Mononuclear cell (primary cell): ENCODE results near the gene DNAJC28. TPM values are rescaled to one million over a fixed set of nuclear protein-coding genes. Genes with fewer than 3 reads are reported as not detected.

Experiments used
- H3K27me3 ChIP-seq: 2 replicates; pipeline ENCODE4 v1.6.0; 2011; ENCODE audit warnings: low read length, control low read depth; ENCODE audit not compliant: insufficient read depth
- H3K4me1 ChIP-seq: 2 replicates; pipeline ENCODE4 v1.5.1; 2011; ENCODE audit warnings: mild to moderate bottlenecking, low read length, control low read depth; ENCODE audit not compliant: insufficient read depth
- H3K4me3 ChIP-seq: 2 replicates; pipeline ENCODE4 v1.5.1; 2011; ENCODE audit warnings: mild to moderate bottlenecking, low read length, moderate library complexity
- H3K9me3 ChIP-seq: 2 replicates; pipeline ENCODE4 v1.5.1; 2011; ENCODE audit warnings: low read depth, mild to moderate bottlenecking, control low read depth, low read length
- total RNA-seq: library from RNA; depleted of rRNA; stranded (reverse); fragments of >200 nt; gene quantifications from one replicate; pipeline ENCODE4 v1.2.3, GENCODE V29; 2012

DNAJC28 gene
- total RNA-seq, 1 donor, result not detected

DNA sequence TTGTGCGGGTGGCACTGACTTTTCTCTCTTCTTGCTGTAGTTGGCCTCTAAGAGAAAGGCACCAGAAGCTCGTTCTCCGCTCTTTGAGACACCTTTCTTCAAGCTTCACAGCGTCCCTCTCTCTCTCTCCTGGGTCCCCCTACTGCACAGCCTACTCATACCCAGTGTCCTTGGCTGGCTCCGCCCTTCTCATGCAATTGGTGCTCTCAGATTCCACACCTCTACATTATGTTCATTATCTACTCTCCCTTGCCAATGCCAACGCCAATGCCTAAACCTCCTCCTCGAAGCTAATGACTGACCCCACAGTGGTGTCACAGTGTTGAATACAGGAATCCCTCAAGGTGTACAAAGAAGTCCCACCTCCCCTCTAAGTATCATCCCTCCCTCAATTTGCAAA is 4.8 kb upstream of the DNAJC28 start:
- Histone ChIP-seq H3K27me3 (no peaks in the 10 kb centered on the region), H3K9me3 (no peaks in the 10 kb centered on the region), H3K4me1 (peaks cover 10% of the 10 kb centered on the region), H3K4me3 (no peak overlapping the region)

DNA sequence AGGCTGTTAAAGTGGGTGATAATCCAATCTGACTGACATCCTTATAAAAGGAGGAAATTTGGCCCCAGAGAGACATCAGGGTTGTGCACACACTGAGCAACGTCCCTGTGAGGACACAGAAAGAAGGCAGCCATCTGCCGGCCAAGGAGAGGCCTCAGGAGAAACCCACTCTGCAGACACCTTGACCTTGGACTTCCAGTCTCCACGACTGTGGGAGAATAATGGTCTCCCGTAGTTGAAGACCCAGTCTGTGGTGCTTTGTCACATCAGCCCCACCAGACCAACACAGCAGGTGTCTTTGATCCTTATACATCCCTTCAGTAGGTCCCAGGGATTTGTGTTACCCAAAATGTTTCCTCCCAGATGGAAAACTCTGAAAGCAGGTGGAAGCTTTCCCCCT is 4.2 kb upstream of the DNAJC28 start:
- Histone ChIP-seq H3K9me3 (no peaks in the 10 kb centered on the region), H3K4me3 (no peak overlapping the region), H3K4me1 (peaks cover 16% of the 10 kb centered on the region), H3K27me3 (no peaks in the 10 kb centered on the region)

DNA sequence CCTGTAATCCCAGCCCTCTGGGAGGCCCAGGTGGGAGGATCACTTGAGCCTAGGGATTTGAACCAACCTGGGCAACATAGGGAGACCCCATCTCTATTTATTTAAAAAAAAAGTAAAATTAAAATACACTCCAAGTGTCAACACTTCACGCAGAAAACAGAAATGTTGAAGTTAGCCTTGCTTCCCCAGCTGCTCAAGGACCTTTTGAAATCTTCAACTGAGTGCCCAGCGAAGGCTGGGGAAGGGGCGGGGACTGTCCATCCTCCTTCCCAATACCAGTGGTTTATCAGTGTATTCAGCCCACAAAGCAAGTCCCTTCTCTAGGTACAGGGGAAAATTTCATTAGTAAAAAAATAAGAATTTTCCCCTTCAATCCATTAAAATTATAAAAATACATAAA is 2.2 kb upstream of the DNAJC28 start:
- peaks cover 17% of the 10 kb centered on the region for H3K4me1 ChIP-seq
- H3K9me3 ChIP-seq, result no peaks in the 10 kb centered on the region
- no peaks in the 10 kb centered on the region for H3K27me3 ChIP-seq
- no peak overlapping the region for H3K4me3 ChIP-seq

DNA sequence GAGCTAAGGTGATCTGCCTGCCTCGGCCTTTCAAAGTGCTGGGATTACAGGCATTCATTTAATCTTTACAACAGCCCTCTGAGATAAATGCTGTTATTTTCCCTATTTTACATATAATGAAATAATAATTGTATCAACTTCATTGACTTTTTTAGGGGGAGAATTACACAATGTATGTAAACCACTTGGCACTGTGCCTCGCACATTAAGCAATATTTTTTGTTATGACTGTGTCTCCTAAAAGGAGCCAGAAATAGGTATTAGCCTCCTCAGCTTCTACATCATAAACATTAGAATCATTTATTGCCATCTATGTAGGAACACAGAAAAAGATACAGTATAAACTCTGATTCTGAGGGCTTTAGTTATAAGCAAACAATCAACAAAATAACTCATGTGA is 1.1 kb upstream of the DNAJC28 start:
- no peaks in the 10 kb centered on the region for H3K27me3 ChIP-seq
- peaks cover 17% of the 10 kb centered on the region for H3K4me1 ChIP-seq
- no peaks in the 10 kb centered on the region for H3K9me3 ChIP-seq
- no peak overlapping the region for H3K4me3 ChIP-seq

DNA sequence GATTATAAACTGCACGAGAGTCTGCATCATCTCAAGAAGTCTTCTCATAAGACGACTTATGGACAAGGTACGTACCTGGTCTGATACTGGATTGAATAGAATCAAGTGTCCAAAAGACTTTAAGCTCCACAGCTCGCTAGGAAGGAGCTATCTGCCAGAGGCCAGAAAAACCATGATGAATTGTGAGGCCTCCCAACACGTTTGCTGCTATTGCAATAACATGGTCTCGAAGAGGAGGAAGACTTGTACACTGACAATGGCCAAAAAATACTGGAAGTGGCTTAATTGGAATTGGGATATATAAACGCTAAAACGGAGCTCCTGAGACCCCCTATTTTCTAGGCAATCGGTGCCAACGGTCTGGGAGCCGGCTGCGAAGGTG is 534 bp downstream of the DNAJC28 start:
- Histone ChIP-seq H3K4me1 (peaks cover 17% of the 10 kb centered on the region), H3K9me3 (no peaks in the 10 kb centered on the region), H3K4me3 (peak overlapping the region; percentile 87), H3K27me3 (no peaks in the 10 kb centered on the region)

DNA sequence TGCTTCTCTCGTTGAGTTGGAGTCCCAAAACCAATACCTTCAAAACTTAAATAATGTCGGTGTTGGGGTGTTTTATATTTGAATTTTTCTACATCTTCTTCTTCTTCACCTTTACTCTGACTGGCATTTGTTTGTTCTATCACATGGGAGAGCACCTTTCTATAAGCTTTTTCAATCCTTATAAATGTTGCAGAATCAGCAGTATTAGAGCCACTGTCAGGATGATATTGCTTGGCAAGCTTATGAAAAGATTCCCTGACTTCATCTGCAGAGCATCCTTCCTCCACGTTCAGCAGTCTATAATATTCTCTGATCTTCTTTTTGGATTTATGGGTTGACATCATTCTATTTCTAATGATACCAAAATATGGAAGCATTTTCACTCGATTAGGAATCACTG is 2.6 kb downstream of the DNAJC28 start:
- H3K4me1 ChIP-seq, result peaks cover 17% of the 10 kb centered on the region
- no peaks in the 10 kb centered on the region for H3K9me3 ChIP-seq
- H3K27me3 ChIP-seq, result no peaks in the 10 kb centered on the region
- H3K4me3 ChIP-seq, result no peak overlapping the region

DNA sequence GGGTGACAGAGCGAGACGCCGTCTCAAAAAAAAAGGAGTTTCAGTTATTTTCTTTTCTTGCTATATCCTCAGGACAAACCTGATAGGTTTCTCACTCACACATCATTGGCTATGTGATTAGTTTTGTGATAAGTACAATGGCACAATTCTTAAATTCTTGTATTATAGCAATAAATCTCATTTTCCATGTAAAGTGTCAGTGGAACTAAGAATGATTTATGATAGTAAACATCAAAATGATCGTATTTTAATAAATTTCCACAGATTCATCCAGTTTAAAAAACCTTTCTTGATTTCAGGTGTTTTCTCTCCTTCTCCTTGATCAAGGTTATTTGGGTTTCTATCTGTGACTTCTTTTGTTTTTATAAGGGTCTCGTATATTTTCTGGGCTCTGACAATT is 3.5 kb downstream of the DNAJC28 start:
- no peaks in the 10 kb centered on the region for H3K9me3 ChIP-seq
- peaks cover 17% of the 10 kb centered on the region for H3K4me1 ChIP-seq
- H3K4me3 ChIP-seq, result no peak overlapping the region
- no peaks in the 10 kb centered on the region for H3K27me3 ChIP-seq

DNA sequence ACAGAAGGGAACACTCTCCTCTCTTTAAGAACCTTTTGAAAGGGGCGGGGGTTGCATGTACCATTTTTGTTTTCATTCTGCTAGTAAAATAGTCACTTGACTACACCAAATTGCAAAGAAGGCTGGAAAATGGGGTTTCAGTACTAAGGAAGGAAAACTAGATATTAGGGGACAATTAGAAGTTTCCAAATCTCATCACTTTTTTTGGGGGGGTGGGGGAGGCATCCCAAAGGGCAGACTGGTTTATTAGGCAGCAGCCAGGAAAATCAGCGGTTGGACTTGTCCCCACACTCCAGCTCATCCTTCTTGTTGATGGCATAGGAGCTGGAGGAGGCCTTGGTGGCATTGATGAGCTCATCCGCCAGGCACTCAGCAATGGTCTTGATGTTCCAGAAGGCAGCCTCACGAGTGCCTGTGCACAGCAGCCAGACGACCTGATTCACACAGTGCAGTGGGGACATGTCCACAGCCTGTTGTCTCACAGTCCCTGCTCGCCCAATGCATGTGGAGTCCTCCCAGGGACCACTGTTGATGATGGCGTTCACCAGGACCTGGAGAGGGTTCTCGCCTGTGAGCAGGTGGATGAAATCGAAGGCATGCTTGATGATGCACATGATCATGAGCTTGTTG is 10.1 kb downstream of the DNAJC28 start:
- Histone ChIP-seq H3K9me3 (no peaks in the 10 kb centered on the region), H3K27me3 (no peaks in the 10 kb centered on the region), H3K4me3 (no peak overlapping the region), H3K4me1 (peaks cover 17% of the 10 kb centered on the region)

DNA sequence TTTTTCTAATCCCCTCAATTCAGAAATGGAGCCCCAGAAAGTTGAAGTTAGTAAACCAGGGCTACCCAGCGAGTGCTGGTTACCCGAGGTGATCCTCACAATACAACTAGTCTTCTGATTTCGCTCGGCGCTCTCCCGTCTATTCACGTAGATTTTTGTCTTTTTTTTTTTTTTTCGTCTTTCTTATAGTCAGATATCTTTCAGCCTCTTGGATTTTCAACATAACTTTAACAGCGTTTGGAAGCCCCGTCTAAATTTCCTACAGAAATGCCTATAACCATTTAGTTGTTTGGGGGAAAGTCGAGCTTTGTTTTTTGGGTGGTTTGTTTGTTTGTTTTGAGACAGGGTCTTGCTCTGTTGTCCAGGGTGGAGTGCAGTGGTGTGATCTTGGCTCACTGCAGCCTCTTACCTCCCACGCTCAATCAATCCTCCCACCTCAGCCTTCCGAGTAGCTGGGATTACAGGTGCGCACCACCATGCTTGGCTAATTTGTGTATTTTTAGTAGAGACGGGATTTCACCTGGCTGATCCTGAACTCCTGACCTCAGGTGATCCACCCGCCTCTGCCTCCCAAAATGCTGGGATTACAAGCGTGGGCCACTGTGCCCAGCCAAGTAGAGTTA is 10.9 kb downstream of the DNAJC28 start:
- Histone ChIP-seq H3K9me3 (no peaks in the 10 kb centered on the region), H3K27me3 (no peaks in the 10 kb centered on the region), H3K4me1 (peaks cover 17% of the 10 kb centered on the region), H3K4me3 (peak overlapping the region; percentile 84)

DNA sequence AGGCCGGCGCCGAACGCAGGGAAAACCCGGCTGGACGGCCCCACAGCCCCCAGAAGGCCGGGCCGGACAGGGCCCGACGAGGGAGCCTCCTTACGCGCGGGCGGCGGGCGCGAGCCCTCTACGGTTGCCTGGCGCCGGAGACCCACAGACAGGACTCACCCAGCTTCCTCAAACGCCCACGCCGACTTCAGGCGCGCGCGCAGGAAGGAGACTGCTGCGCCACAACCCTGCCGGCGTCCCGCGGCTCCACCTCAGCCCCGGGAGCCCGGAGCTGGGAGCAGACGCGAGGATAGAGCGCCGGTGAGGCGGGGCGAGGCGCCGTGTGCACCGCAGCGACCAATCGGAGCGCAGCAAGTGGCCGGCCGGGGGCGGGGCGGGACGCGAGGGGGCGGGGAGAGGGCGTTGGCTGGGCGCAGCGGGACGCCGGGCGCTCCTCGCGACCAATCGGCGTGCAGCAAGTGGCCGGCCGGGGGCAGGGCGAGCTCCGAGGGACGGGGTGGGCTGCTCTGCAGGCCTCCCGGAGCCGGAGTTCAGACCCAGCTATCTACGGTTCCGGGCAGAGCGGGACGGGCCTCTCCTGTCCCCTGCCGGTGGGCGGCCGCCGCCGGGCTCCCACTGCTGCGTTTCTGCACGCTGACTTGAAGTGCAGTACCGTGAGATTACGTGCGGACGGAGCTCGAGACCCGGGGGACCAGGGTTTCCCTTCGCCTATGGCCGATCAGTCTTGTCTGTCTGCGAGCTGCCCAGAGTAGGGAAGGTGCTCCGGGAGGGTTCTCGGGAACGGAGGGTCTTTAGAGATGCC is 11.6 kb downstream of the DNAJC28 start, which contains the start of gene TMEM50B:
TSS of gene TMEM50B (minus strand) at position 296 of the 802 bp plus-strand sequence. CDS start 11,089 bp downstream, outside the sequence.
- Histone ChIP-seq H3K4me3 (peak within 1 kb of the TSS; percentile 84), H3K4me1 (peaks cover 17% of the 10 kb centered on the region), H3K9me3 (no peaks in the 10 kb centered on the region), H3K27me3 (no peaks in the 10 kb centered on the region)

DNA sequence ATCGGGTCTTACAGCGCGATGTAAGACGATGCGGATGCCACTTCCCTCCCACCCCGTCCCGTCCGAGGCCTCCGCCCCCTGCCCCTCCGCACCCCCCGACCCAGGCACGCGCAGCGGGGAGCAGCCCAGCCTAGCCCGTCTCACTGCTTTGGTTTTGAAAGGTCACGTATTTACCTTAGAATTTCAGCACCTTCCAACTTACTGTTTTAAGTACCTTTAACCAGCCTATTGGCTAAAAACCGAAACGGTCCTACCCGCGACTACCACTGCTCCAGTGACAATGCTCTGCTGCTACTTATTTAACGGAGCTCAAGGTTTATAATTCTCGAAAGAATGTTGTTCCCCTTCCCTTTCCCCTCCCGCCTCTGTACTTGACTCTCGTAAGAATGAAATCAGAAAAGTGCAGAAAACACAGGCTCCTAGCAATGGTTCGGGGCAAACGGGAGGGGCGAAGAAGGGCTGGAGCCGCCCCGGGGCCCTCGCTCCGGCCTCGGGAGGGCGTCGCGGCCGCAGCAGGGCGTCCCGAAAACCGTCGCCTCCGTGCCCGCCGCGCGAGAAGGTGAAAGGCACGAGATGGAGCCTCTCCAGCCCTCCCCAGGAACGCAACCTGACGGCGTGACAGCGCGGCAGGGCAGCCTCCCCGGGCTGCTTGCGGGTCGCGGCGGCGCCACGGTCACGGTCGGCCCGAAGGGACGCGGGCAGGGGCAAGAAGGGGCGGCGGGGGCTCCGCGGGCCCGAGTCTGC is 12.4 kb downstream of the DNAJC28 start:
- Histone ChIP-seq H3K4me3 (peak overlapping the region; percentile 84), H3K27me3 (no peaks in the 10 kb centered on the region), H3K9me3 (no peaks in the 10 kb centered on the region), H3K4me1 (peaks cover 17% of the 10 kb centered on the region)

DNA sequence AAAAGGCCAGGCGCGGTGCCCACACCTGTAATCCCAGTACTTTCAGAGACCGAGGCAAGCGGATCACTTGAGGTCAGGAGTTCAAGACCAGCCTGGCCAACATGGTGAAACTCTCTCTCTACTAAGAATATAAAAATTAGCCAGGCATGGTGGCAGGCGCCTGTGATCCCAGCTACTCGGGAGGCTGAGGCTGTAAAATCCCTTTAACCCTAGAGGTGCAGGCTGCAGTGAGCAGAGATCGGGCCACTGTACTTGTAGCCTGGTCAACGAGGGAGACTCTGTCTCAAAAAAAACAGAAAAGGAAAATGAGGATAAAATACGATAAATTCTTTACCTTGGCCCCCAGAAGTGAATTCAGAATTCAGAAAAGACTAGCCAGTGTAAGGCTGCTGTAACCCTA is 13.3 kb downstream of the DNAJC28 start:
- H3K4me3 ChIP-seq, result peak overlapping the region; percentile 84
- H3K27me3 ChIP-seq, result no peaks in the 10 kb centered on the region
- peaks cover 17% of the 10 kb centered on the region for H3K4me1 ChIP-seq

DNA sequence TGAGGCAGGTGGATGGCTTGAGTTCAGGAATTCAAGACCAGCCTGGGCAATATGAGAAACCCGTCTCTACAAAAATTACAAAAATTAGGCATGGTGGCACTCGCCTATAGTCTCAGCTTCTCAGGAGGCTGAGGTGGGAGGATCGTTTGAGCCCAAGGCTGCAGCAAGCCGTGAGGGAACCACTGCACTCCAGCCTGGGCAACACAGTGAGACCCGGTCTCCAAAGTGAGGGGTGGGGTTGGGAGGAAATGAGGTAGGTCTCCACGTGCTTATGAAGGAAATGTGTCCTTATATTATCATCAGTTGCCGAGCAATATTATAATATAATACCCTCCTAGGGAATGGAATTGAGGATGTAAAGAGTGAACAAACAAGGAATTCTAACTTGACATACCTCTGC is 14.4 kb downstream of the DNAJC28 start:
- no peak overlapping the region for H3K4me3 ChIP-seq
- H3K27me3 ChIP-seq, result no peaks in the 10 kb centered on the region
- no peaks in the 10 kb centered on the region for H3K9me3 ChIP-seq
- H3K4me1 ChIP-seq, result peaks cover 17% of the 10 kb centered on the region

More for the DNA sequence above, 13.3 kb downstream of the DNAJC28 start:
- no peaks in the 10 kb centered on the region for H3K9me3 ChIP-seq

DNA sequence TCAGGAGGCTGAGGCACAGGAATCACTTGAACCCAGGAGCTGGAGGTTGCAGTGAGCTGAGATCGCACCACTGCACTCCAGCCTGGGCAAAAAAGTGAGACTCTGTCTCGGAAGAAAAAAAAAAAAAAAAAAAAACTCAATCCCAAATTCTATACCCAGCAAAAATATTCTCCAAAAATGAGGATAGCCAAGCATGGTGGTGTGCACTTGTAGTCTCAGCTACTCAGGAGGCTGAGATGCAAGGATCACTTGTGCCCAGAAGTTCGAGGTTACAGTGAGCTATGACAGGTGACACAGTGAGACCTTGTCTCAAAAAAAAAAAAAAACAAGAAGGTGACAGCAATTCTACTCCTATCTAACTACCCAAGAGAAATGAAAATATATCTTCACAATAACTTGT is 18.2 kb downstream of the DNAJC28 start:
- Histone ChIP-seq H3K27me3 (no peaks in the 10 kb centered on the region), H3K9me3 (no peaks in the 10 kb centered on the region), H3K4me3 (no peak overlapping the region), H3K4me1 (peaks cover 4% of the 10 kb centered on the region)

DNA sequence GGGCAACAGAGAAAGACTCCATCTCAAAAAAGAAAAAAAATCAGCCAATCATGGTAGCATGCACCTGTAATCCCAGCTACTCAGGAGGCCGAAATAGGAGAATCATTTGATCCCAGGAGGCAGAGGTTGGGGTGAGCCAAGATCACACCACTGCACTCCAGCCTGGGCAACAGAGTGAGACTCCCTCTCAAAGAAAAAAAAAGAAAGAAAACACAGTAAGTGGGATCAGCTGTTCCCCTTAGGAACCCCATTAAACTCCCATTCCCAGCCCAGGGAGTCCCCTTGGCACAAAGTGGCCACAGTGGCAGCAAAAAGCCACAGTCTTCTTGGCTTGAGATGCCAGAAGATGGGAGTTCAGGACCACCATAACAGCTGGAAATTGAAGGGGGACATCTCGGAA is 20.8 kb downstream of the DNAJC28 start:
- no peaks in the 10 kb centered on the region for H3K27me3 ChIP-seq
- H3K4me3 ChIP-seq, result no peak overlapping the region
- H3K9me3 ChIP-seq, result no peaks in the 10 kb centered on the region
- no peaks in the 10 kb centered on the region for H3K4me1 ChIP-seq
